SU-DHL-6 (cell line): Measurements from ENCODE around the gene ARHGEF28.

Experiments
- H2AFZ ChIP-seq: fragments of 200-600 bp; sonication (generic); 2 replicates; pipeline ENCODE4 v1.6.1; 2014; ENCODE audit warnings: low read depth, mild to moderate bottlenecking, moderate library complexity, mixed read lengths, antibody characterized with exemption, low read length; ENCODE audit not compliant: severe bottlenecking
- H3F3A ChIP-seq: fragments of 200-600 bp; shearing (Covaris generic); 2 replicates; pipeline ENCODE4 v1.6.0; 2016; ENCODE audit warnings: antibody characterized with exemption, mild to moderate bottlenecking; ENCODE audit not compliant: insufficient read depth
- H3K27ac ChIP-seq: fragments of 200-600 bp; sonication (generic); 2 replicates; pipeline ENCODE4 v1.5.1; 2016; ENCODE audit warnings: low read depth, mild to moderate bottlenecking, low read length, moderate library complexity, mixed read lengths
- H3K27me3 ChIP-seq: fragments of 200-600 bp; sonication (generic), shearing (Covaris generic); 2 replicates; pipeline ENCODE4 v1.6.0; 2014; ENCODE audit warnings: mild to moderate bottlenecking, low read length
- H3K36me3 ChIP-seq: fragments of 200-600 bp; sonication (generic); 2 replicates; pipeline ENCODE4 v1.6.1; 2014; ENCODE audit warnings: mild to moderate bottlenecking, low read length, mixed read lengths
- H3K4me2 ChIP-seq: fragments of 300-600, 200-600 bp; shearing (Covaris generic), sonication (generic); 2 replicates; pipeline ENCODE4 v1.6.0; 2014; ENCODE audit warnings: low read length, low read depth, mild to moderate bottlenecking; ENCODE audit not compliant: poor library complexity, severe bottlenecking
- H3K4me3 ChIP-seq: fragments of 200-600 bp; sonication (generic); 2 replicates; pipeline ENCODE4 v1.5.1; 2014; ENCODE audit warnings: antibody characterized with exemption, low read length, mild to moderate bottlenecking, mixed read lengths; ENCODE audit not compliant: insufficient read depth, poor library complexity, severe bottlenecking
- H3K79me2 ChIP-seq: fragments of 200-600 bp; sonication (generic); 2 replicates; pipeline ENCODE4 v1.6.1; 2014; ENCODE audit warnings: mild to moderate bottlenecking, low read length, moderate library complexity; ENCODE audit not compliant: insufficient read depth
- H3K9ac ChIP-seq: fragments of 200-600 bp; sonication (generic); 2 replicates; pipeline ENCODE4 v1.7.0; 2014; ENCODE audit warnings: mild to moderate bottlenecking, low read length
- H3K9me2 ChIP-seq: fragments of 200-600 bp; sonication (generic); replicated peaks from 2 replicates; pipeline ENCODE4 v1.6.1; 2014; ENCODE audit warnings: low read length; ENCODE audit not compliant: insufficient read depth
- H3K9me3 ChIP-seq: fragments of 200-600 bp; sonication (generic); 2 replicates; pipeline ENCODE4 v1.6.1; 2014; ENCODE audit warnings: low read length, mixed read lengths; ENCODE audit not compliant: insufficient read depth
- H4K20me1 ChIP-seq: fragments of 200-600 bp; sonication (generic); 2 replicates; pipeline ENCODE4 v1.6.1; 2014; ENCODE audit warnings: low read depth, mild to moderate bottlenecking, antibody characterized with exemption, low read length, moderate library complexity, mixed read lengths
- EZH2phosphoT487 ChIP-seq: fragments of 200-600 bp; sonication (generic), shearing (Covaris generic); conservative IDR thresholded peaks from 2 replicates; pipeline ENCODE4 v1.6.1; 2018; ENCODE audit warnings: mild to moderate bottlenecking, antibody characterized with exemption, low read length, moderate library complexity, mixed read lengths
- TF ChIP-seq, protein P1 (sequence below): fragments of 200-600 bp; sonication (generic); IDR thresholded peaks from one replicate; pipeline ENCODE4 v1.5.1; 2017; ENCODE audit warnings: antibody characterized with exemption, mild to moderate bottlenecking, low read length, moderate library complexity; ENCODE audit not compliant: insufficient read depth, poor library complexity, severe bottlenecking

ARHGEF28 gene

DNA sequence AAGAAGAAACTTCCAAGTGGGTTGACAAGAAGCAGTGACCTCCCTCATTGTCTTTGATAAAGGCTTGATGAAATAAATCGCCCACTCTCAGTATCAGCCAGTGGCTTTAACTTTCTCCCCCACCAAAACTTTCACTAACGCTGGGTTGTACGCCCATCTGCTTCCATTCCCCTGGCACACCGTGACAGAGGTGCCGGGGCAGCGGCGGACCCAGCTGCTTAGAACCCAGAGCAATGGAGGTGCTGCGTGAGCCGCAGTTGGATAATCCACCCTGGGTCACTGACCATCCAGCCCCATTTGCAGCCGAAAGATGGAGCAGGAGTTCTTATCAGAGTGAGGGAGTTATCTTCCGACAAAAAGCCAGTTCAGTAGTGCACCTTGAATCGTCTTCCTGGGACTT, 270.7 kb downstream of the ARHGEF28 start:
- Histone ChIP-seq H3K27me3 (no peaks in the 10 kb centered on the region), H2AFZ (no peak overlapping the region), H3K9me3 (no peaks in the 10 kb centered on the region), H4K20me1 (no peaks in the 10 kb centered on the region), H3K79me2 (no peaks in the 10 kb centered on the region), H3K4me2 (no peak overlapping the region), H3F3A (no peaks in the 10 kb centered on the region), H3K36me3 (no peaks in the 10 kb centered on the region), H3K9ac (no peak overlapping the region), H3K9me2 (no peaks in the 10 kb centered on the region), H3K4me3 (no peak overlapping the region), H3K27ac (no peak overlapping the region)
- TF ChIP-seq EZH2phosphoT487 = no peak

DNA sequence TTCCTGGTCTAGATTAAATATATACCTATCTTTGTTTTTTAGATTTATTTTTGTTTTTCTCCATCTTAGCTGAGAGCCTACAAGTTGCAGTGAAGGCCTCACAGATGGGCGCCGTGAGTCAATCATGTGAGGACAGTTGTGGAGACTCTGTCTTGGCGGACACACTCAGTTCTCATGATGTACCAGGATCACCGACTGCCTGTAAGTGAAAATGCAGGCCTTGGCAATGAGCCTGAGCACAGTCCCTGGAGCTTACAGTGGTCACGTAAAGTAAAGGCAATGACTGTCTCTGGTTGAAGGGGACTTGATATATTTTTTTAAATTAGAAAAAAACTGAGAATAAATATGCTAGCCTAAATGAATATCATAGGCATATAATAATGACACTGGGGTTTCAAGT, 271.9 kb downstream of the ARHGEF28 start:
- H3K4me3 ChIP-seq = no peak overlapping the region
- no peaks in the 10 kb centered on the region for H3K9me3 ChIP-seq
- H3K9me2 ChIP-seq = no peaks in the 10 kb centered on the region
- TF ChIP-seq, protein P1, sequence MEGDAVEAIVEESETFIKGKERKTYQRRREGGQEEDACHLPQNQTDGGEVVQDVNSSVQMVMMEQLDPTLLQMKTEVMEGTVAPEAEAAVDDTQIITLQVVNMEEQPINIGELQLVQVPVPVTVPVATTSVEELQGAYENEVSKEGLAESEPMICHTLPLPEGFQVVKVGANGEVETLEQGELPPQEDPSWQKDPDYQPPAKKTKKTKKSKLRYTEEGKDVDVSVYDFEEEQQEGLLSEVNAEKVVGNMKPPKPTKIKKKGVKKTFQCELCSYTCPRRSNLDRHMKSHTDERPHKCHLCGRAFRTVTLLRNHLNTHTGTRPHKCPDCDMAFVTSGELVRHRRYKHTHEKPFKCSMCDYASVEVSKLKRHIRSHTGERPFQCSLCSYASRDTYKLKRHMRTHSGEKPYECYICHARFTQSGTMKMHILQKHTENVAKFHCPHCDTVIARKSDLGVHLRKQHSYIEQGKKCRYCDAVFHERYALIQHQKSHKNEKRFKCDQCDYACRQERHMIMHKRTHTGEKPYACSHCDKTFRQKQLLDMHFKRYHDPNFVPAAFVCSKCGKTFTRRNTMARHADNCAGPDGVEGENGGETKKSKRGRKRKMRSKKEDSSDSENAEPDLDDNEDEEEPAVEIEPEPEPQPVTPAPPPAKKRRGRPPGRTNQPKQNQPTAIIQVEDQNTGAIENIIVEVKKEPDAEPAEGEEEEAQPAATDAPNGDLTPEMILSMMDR = no peak
- TF ChIP-seq EZH2phosphoT487 = no peak
- no peaks in the 10 kb centered on the region for H3K27me3 ChIP-seq
- no peaks in the 10 kb centered on the region for H3K79me2 ChIP-seq
- no peaks in the 10 kb centered on the region for H3K36me3 ChIP-seq
- no peaks in the 10 kb centered on the region for H3F3A ChIP-seq
- H3K4me2 ChIP-seq = no peak overlapping the region
- H4K20me1 ChIP-seq = no peaks in the 10 kb centered on the region
- no peak overlapping the region for H3K9ac ChIP-seq
- no peak overlapping the region for H2AFZ ChIP-seq
- H3K27ac ChIP-seq = no peak overlapping the region

DNA sequence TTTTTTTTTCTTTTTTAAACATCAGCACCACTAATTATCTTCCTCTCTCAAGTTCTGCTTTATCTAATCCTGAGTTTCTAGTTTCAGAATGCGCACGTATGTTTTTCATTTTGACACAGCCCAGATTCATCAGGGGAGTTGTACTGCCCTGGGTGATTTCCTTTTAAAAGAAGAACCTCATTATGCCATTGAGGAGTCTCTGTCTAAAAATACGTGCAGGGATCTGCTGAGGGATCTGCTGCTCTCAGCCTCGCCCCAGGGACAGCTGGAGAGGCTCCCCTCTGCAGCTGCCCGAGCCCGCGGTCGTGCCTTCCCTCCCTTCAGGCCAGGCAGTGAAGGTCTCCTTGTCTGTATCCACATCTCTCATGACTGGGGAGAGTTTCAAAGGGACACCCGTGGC, 273.1 kb downstream of the ARHGEF28 start:
- no peak overlapping the region for H3K9ac ChIP-seq
- H3F3A ChIP-seq = no peaks in the 10 kb centered on the region
- H3K27ac ChIP-seq = no peak overlapping the region
- no peak overlapping the region for H3K4me3 ChIP-seq
- no peaks in the 10 kb centered on the region for H3K9me3 ChIP-seq
- H3K4me2 ChIP-seq = no peak overlapping the region
- no peaks in the 10 kb centered on the region for H3K36me3 ChIP-seq
- no peak for TF ChIP-seq EZH2phosphoT487
- TF ChIP-seq, protein P1 = no peak
- H3K27me3 ChIP-seq = no peaks in the 10 kb centered on the region
- H4K20me1 ChIP-seq = no peaks in the 10 kb centered on the region
- H3K79me2 ChIP-seq = no peaks in the 10 kb centered on the region
- no peak overlapping the region for H2AFZ ChIP-seq
- H3K9me2 ChIP-seq = no peaks in the 10 kb centered on the region

DNA sequence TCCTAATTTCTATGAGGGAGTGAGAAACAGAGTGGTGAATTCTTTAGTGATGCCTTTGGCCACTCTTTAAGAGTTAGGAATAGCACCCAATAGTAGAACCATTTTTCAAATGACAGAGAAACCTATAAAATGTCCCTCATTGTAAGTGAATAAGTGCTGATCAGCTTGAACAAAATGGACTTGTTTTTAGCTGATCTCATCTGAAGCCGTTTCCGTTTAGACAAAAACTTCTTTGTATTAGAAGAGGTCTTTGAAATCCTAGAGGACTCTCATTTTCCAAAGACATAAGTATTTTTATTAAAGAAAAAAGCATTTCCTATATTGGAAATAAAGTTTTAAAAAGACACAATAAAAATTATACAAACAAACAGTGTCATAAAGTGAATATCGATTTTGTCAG, 273.9 kb downstream of the ARHGEF28 start:
- H3K4me3 ChIP-seq = no peak overlapping the region
- H3K27me3 ChIP-seq = no peaks in the 10 kb centered on the region
- no peaks in the 10 kb centered on the region for H3K9me2 ChIP-seq
- no peaks in the 10 kb centered on the region for H3F3A ChIP-seq
- H4K20me1 ChIP-seq = no peaks in the 10 kb centered on the region
- no peak overlapping the region for H3K4me2 ChIP-seq
- H3K27ac ChIP-seq = no peak overlapping the region
- H3K36me3 ChIP-seq = no peaks in the 10 kb centered on the region
- H2AFZ ChIP-seq = no peak overlapping the region
- H3K9me3 ChIP-seq = no peaks in the 10 kb centered on the region
- no peak for TF ChIP-seq EZH2phosphoT487
- TF ChIP-seq, protein P1 = no peak
- H3K9ac ChIP-seq = no peak overlapping the region
- no peaks in the 10 kb centered on the region for H3K79me2 ChIP-seq
